Astrocyte of the cerebellum (primary cell): ENCODE measurements around the gene ZBTB16.

Experiments
- DNase-seq: peaks from one replicate; pipeline ENCODE4 v3.0.0-alpha.2; 2011; ENCODE audit warnings: low read depth
- H3K4me3 ChIP-seq: 2 replicates; pipeline ENCODE4 v1.5.1; 2011; ENCODE audit warnings: mild to moderate bottlenecking, low read depth, low read length, moderate library complexity
- CTCF ChIP-seq: IDR thresholded peaks from 2 replicates; pipeline ENCODE4 v1.5.1; 2012; ENCODE audit warnings: low read length, low read depth, moderate library complexity, mild to moderate bottlenecking; ENCODE audit errors: missing control alignments
- in situ Hi-C: cut with HindIII; loops from 2 replicates; pipeline ENCODE4 v1.10.0; 2017; ENCODE audit warnings: low sequenced_read_pairs

ZBTB16 gene

DNA sequence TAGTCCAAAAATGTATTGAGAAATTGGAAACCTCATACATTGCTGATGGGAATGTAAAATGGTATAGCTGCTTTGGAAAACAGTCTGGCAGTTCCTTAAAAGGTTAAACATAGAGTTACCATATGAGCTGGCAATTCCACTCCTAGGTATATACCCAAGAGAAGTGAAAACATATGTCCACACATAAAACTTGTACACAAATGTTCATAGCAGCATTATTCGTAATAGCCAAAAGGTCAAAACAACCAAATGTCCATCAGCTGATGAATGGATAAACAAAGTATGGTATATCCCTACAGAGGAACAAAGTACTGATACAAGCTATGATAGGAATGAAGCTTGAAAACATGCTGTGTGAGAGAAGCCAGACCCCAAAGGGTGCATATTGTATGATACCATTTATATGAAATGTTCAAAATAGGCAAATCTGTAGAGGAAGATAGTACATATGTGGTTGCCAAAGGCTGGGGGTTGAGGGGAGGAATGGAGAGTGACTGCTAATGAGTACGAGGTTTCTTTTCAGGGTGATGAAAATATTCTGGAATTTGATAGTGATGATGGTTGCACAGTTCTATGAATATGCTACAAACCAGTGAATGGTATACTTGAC, 85.8 kb downstream of the ZBTB16 start:
- in situ Hi-C loops, result loop anchor here (10.0 kb wide), 1 partner anchor 120 kb away; no protein-coding TSS in a partner anchor
- no peak for DNase-seq
- no peak for TF ChIP-seq CTCF
- no peak overlapping the region for H3K4me3 ChIP-seq

GRCh38 chr11:114147375-114148012, 88.0 kb downstream of the ZBTB16 start:
- no peak overlapping the region for H3K4me3 ChIP-seq
- TF ChIP-seq CTCF, result no peak
- DNase-seq, result no peak
- in situ Hi-C loops, result loop anchor here (10.0 kb wide), 1 partner anchor 117 kb away; no protein-coding TSS in a partner anchor

GRCh38 chr11:114148013-114148382, 88.5 kb downstream of the ZBTB16 start:
- H3K4me3 ChIP-seq, result no peak overlapping the region
- DNase-seq, result no peak
- in situ Hi-C loops, result loop anchor here (10.0 kb wide), 1 partner anchor 117 kb away; no protein-coding TSS in a partner anchor
- TF ChIP-seq CTCF, result no peak

- H3K4me3 ChIP-seq, result no peak overlapping the region
- no peak for DNase-seq
- TF ChIP-seq CTCF, result no peak
- in situ Hi-C loops, result loop anchor here (10.0 kb wide), 1 partner anchor 115 kb away; no protein-coding TSS in a partner anchor
Measured at GRCh38 chr11:114149689-114150407, 90.3 kb downstream of the ZBTB16 start.

DNA sequence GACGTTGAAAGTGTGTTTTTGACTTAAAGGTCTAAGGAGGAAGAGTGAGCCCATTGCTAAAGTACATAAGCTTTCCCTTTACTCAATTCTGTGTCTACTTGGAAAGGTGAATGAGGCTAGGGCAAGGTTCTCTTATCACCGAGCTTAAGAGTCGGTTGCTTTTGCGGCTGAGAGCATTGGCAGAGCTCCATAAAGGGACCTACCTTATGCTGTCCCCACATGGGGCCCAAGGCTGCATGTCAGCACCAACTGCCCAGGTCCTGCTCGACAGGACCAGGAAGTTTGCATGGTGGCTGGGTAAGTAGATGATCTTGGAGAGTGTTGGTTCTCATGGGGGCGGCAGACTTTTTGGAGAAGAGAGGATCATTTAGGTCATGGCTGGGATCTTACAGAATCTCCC, 91.2 kb downstream of the ZBTB16 start:
- DNase-seq, result no peak
- no peak for TF ChIP-seq CTCF
- H3K4me3 ChIP-seq, result no peak overlapping the region
- in situ Hi-C loops, result no loop called here

DNA sequence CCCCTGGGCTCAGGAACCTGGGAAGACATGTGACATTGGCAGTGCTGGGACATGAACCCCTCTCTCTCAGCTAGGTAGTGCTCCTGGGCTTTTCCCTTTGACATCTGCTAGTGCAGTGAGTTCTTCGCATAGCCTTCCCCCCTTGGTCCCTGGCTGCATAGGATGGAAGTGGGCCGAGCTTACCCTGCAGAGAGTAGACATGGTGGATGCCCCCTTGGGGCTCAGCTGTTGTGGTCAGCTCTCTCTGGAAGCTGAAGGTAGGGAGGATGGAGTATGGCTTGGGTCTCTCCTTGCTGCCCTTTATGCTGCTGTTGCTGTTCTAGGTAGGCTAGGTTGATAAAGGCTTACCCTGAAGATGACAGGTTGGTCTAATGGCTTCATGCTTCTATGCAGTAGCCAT, 92.1 kb downstream of the ZBTB16 start:
- in situ Hi-C loops, result no loop called here
- TF ChIP-seq CTCF, result no peak
- DNase-seq, result no peak
- H3K4me3 ChIP-seq, result no peak overlapping the region
